ENCODE data around the gene ATP5F1D. TPM values are rescaled to one million over a fixed set of nuclear protein-coding genes. Genes with fewer than 3 reads are reported as not detected.

Gene ATP5F1D
- total and polyA plus RNA-seq, 2 of the 13 experiments (the other 11 are each of a cell fraction or from before 2014, with no cell fraction given) = 39.4 to 78.7 TPM

- ChIA-PET CTCF (ENCODE audit: low intra/inter-chr PET ratio, low total read pairs) (no interaction called here), POLR2A (interaction anchor here (0.6 to 10.1 kb wide), 8 partner anchors 13 to 774 kb away, joined by 3 to 469 read pairs (median 4); partner anchors contain the start of gene CIRBP)
- DNase-seq (ENCODE audit: low spot score) (no peak), FAIRE-seq (no peak), ATAC-seq (peak; percentile 8; the same call in 1 of the 3 replicates)
- H3K9ac ChIP-seq (ENCODE audit: insufficient read depth, low read depth, low read length) = peak within 1 kb of the TSS; percentile 64; the same call in 1 of the 2 replicates
- H3K36me3 ChIP-seq (replicated peaks in 1 of 2; ENCODE audit: control insufficient read depth in 1 of 2, insufficient read depth in 2 of 2, low read length in 2 of 2) = peaks cover 0 to 3% of the 10 kb centered on the region in 2 experiments; a peak in 1 of 5 replicates
- WGBS (ENCODE audit: low lambda C conversion rate) = 0% methylated on average over 3 of the region's 87 CpGs
- intact Hi-C loops (cut with micrococcal nuclease; ENCODE audit: unreplicated experiment) = no loop called here
- peak within 1 kb of the TSS; percentile 7 for H3K27ac ChIP-seq (ENCODE audit: extremely low read length, insufficient read depth, low read length)
- no peaks in the 10 kb centered on the region for H3K27me3 ChIP-seq (ENCODE audit: control insufficient read depth in 1 of 2, insufficient read depth in 2 of 2, low read length in 2 of 2)
- no peaks in the 10 kb centered on the region for H4K20me1 ChIP-seq (ENCODE audit: insufficient read depth, low read length)
- H3K79me2 ChIP-seq (ENCODE audit: insufficient read depth, low read length) = peaks cover 9% of the 10 kb centered on the region
- H3K4me3 ChIP-seq (replicated peaks in 1 of 3; ENCODE audit: insufficient read depth in 1 of 3, low read depth in 2 of 3, low read length in 3 of 3) = peak within 1 kb of the TSS; percentile 59 to 77 (median 77); a peak in 5 of 6 replicates
- peak within 1 kb of the TSS; percentile 91 for H3K4me2 ChIP-seq (ENCODE audit: low read depth, low read length)
- no peaks in the 10 kb centered on the region for H3K9me3 ChIP-seq (ENCODE audit: low read length)
- no peak within 1 kb of the TSS for H2AFZ ChIP-seq (ENCODE audit: low read length)
- H3K4me1 ChIP-seq (ENCODE audit: insufficient read depth, low read length) = peaks cover 34% of the 10 kb centered on the region
- in situ Hi-C loops (cut with HindIII; ENCODE audit: extremely low pct_ligation_motif_present, low pct_unique_long_range_greater_than_20kb) = no loop called here
- no TSS peak for BruUV-seq (replicated peaks)
- TF ChIP-seq, protein P1, sequence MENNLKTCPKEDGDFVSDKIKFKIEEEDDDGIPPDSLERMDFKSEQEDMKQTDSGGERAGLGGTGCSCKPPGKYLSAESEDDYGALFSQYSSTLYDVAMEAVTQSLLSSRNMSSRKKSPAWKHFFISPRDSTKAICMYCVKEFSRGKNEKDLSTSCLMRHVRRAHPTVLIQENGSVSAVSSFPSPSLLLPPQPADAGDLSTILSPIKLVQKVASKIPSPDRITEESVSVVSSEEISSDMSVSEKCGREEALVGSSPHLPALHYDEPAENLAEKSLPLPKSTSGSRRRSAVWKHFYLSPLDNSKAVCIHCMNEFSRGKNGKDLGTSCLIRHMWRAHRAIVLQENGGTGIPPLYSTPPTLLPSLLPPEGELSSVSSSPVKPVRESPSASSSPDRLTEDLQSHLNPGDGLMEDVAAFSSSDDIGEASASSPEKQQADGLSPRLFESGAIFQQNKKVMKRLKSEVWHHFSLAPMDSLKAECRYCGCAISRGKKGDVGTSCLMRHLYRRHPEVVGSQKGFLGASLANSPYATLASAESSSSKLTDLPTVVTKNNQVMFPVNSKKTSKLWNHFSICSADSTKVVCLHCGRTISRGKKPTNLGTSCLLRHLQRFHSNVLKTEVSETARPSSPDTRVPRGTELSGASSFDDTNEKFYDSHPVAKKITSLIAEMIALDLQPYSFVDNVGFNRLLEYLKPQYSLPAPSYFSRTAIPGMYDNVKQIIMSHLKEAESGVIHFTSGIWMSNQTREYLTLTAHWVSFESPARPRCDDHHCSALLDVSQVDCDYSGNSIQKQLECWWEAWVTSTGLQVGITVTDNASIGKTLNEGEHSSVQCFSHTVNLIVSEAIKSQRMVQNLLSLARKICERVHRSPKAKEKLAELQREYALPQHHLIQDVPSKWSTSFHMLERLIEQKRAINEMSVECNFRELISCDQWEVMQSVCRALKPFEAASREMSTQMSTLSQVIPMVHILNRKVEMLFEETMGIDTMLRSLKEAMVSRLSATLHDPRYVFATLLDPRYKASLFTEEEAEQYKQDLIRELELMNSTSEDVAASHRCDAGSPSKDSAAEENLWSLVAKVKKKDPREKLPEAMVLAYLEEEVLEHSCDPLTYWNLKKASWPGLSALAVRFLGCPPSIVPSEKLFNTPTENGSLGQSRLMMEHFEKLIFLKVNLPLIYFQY (CRISPR knock-in tag; IDR thresholded peaks at IDR 0.05; ENCODE audit: borderline replicate concordance) = no peak
- TF ChIP-seq PAF1 (CRISPR knock-in tag; IDR thresholded peaks at IDR 0.05) (no peak), FOXO1 (CRISPR knock-in tag; IDR thresholded peaks at IDR 0.05) (no peak), ZNF598 (CRISPR knock-in tag; IDR thresholded peaks at IDR 0.05; ENCODE audit: borderline replicate concordance) (no peak), ZNF432 (CRISPR knock-in tag; IDR thresholded peaks at IDR 0.05; ENCODE audit: borderline replicate concordance) (no peak), XRCC5 (optimal IDR thresholded peaks at IDR 0.05; ENCODE audit: low read length) (no peak), ZNF530 (CRISPR knock-in tag; IDR thresholded peaks at IDR 0.05; ENCODE audit: low read depth) (no peak), HNF1B (CRISPR knock-in tag; IDR thresholded peaks at IDR 0.05) (no peak), POGK (CRISPR knock-in tag; conservative IDR thresholded peaks at IDR 0.05) (no peak), TEAD3 (CRISPR knock-in tag; optimal IDR thresholded peaks at IDR 0.05; ENCODE audit: borderline replicate concordance) (peak; percentile 3), THYN1 (CRISPR knock-in tag; IDR thresholded peaks at IDR 0.05; ENCODE audit: borderline replicate concordance, low read depth) (no peak), POLR2A (IDR thresholded peaks at IDR 0.05; ENCODE audit: insufficient read depth in 1 of 2, low read depth in 2 of 2, low read length in 2 of 2) (no peak)
- TF ChIP-seq, protein P2, sequence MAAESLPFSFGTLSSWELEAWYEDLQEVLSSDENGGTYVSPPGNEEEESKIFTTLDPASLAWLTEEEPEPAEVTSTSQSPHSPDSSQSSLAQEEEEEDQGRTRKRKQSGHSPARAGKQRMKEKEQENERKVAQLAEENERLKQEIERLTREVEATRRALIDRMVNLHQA (CRISPR knock-in tag; IDR thresholded peaks at IDR 0.05) = no peak
Measured at GRCh38 chr19:1237754-1238368, 3.7 kb upstream of the ATP5F1D start, which contains the start of gene CBARP. CBARP (minus strand) TSS chr19:1238005; CDS start chr19:1236100, 1,905 bp downstream.

All from HepG2 (cell line).